OCI-LY1 (cell line): ENCODE measurements around the gene NAALADL1.

Experiments used
- CTCF ChIP-seq: fragments of 200-600 bp; sonication (generic), shearing (Covaris generic); IDR thresholded peaks from 2 replicates; pipeline ENCODE4 v1.5.1; 2017; ENCODE audit warnings: mild to moderate bottlenecking, antibody characterized with exemption, low read length, moderate library complexity, mixed read lengths
- EZH2 ChIP-seq: fragments of 200-600 bp; sonication (generic), shearing (Covaris generic); IDR thresholded peaks from 2 replicates; pipeline ENCODE4 v1.8.0; 2017; ENCODE audit warnings: borderline replicate concordance, mixed run types, mild to moderate bottlenecking, antibody characterized with exemption, low read length, moderate library complexity, mixed read lengths

- TF ChIP-seq CTCF (no peak), EZH2 (no peak)
These were observed 8.5 kb upstream of the NAALADL1 start for GRCh38 chr11:65066805-65067291.
